B cell (primary cell): ENCODE data around the gene SLC40A1. TPM values are rescaled to one million over a fixed set of nuclear protein-coding genes. Genes with fewer than 3 reads are reported as not detected.

Source experiments
- ATAC-seq: fragments of 200-7000 bp; cut with Tn5 transposase; one replicate; pipeline ENCODE4 v1.10.0; 2021; ENCODE audit warnings: low read depth, mild to moderate bottlenecking, moderate number of reproducible peaks, moderate library complexity
- CTCF ChIA-PET: fragments of 350-600 bp; sonication (Branson Sonifier 250); formaldehyde crosslinking; loops from one replicate; lab custom pipeline; 2021; ENCODE audit warnings: antibody characterized with exemption, inconsistent platforms; lab: Charles Lee
- POLR2A ChIA-PET: fragments of 350-600 bp; sonication (Branson Sonifier 250); formaldehyde crosslinking; loops from one replicate; lab custom pipeline; 2021; ENCODE audit warnings: antibody characterized with exemption; lab: Charles Lee
- DNase-seq: peaks from one replicate; pipeline ENCODE4 v3.0.0; 2013
- H2AFZ ChIP-seq: 2 replicates; pipeline ENCODE4 v1.6.1; 2012; ENCODE audit warnings: mild to moderate bottlenecking, low read depth, low read length; ENCODE audit not compliant: insufficient read depth, poor library complexity, severe bottlenecking
- H3K27ac ChIP-seq, 2 donors: 1 replicate in 1 of 2; 2 replicates in 1 of 2; pipeline ENCODE4 v1.5.1; 2012 to 2013; ENCODE audit warnings: low read length in 2 of 2, mild to moderate bottlenecking in 2 of 2, moderate library complexity in 1 of 2
- H3K27me3 ChIP-seq, 4 experiments: fragments of 200-600 bp in 1 of 4; sonication (generic) in 1 of 4; replicated peaks in 1 of 4; 1 replicate in 2 of 4; 2 replicates in 2 of 4; pipeline versions ENCODE4 v1.6.1 to v1.7.0; 2013 to 2016; ENCODE audit warnings: low read length in 3 of 4, mild to moderate bottlenecking in 2 of 4, mixed read lengths in 1 of 4, moderate library complexity in 1 of 4; ENCODE audit not compliant: insufficient read depth in 4 of 4, control insufficient read depth in 3 of 4; ENCODE audit errors: control extremely low read depth in 1 of 4
- H3K36me3 ChIP-seq, 2 experiments: replicated peaks in 1 of 2; 1 replicate in 1 of 2; 2 replicates in 1 of 2; pipeline versions ENCODE4 v1.6.1 to v1.7.1; 2013; ENCODE audit warnings: low read length in 1 of 2; ENCODE audit not compliant: insufficient read depth in 2 of 2, control insufficient read depth in 1 of 2; ENCODE audit errors: control extremely low read depth in 1 of 2, extremely low read depth in 1 of 2
- H3K4me1 ChIP-seq, 2 donors: fragments of 200-600 bp in 1 of 2; sonication (generic) in 1 of 2; 1 replicate in 1 of 2; 2 replicates in 1 of 2; pipeline versions ENCODE4 v1.5.1 to v1.6.1; 2013 to 2017; ENCODE audit warnings: low read length in 2 of 2; ENCODE audit not compliant: control insufficient read depth in 2 of 2, insufficient read depth in 2 of 2
- H3K4me2 ChIP-seq: replicated peaks from 2 replicates; pipeline ENCODE3; 2012; ENCODE audit warnings: mild to moderate bottlenecking, low read depth, low read length; ENCODE audit not compliant: poor library complexity, severe bottlenecking
- H3K4me3 ChIP-seq, 5 experiments: fragments of 200-600 bp in 1 of 5; sonication (generic) in 1 of 5; 1 replicate in 3 of 5; 2 replicates in 2 of 5; pipeline versions ENCODE4 v1.5.1 to v1.7.0; 2011 to 2016; ENCODE audit warnings: low read length in 4 of 5, mild to moderate bottlenecking in 4 of 5, low read depth in 2 of 5, control low read depth in 1 of 5, moderate library complexity in 1 of 5; ENCODE audit not compliant: insufficient read depth in 1 of 5; ENCODE audit errors: control extremely low read depth in 1 of 5, extremely low read depth in 1 of 5
- H3K79me2 ChIP-seq: fragments of 200-600 bp; sonication (generic); one replicate; pipeline ENCODE4 v1.6.0; 2016; ENCODE audit warnings: low read length; ENCODE audit not compliant: control insufficient read depth, insufficient read depth
- H3K9ac ChIP-seq: fragments of 200-600 bp; sonication (generic); 2 replicates; pipeline ENCODE4 v1.6.1; 2017; ENCODE audit warnings: mild to moderate bottlenecking, low read length, moderate library complexity
- H3K9me3 ChIP-seq, 3 donors: one replicate each; pipeline versions ENCODE4 v1.6.1 to v1.7.1; 2013; ENCODE audit warnings: low read length in 2 of 3; ENCODE audit not compliant: control insufficient read depth in 2 of 3, insufficient read depth in 1 of 3; ENCODE audit errors: control extremely low read depth in 1 of 3
- H4K20me1 ChIP-seq: 2 replicates; pipeline ENCODE4 v1.6.0; 2012; ENCODE audit warnings: mild to moderate bottlenecking, low read length; ENCODE audit not compliant: insufficient read depth, control insufficient read depth, poor library complexity, severe bottlenecking
- H3K27ac Mint-ChIP-seq: one replicate; pipeline ENCODE4 v1.8.0; 2021; ENCODE audit warnings: mixed read lengths
- H3K27me3 Mint-ChIP-seq: one replicate; pipeline ENCODE4 v1.8.0; 2021; ENCODE audit warnings: mixed read lengths
- H3K4me1 Mint-ChIP-seq: one replicate; pipeline ENCODE4 v1.8.0; 2021; ENCODE audit warnings: mixed read lengths
- H3K4me3 Mint-ChIP-seq: one replicate; pipeline ENCODE4 v1.8.0; 2021; ENCODE audit warnings: mixed read lengths
- H3K9me3 Mint-ChIP-seq: one replicate; pipeline ENCODE4 v1.8.0; 2022; ENCODE audit warnings: mixed read lengths; ENCODE audit not compliant: insufficient read depth
- EZH2 ChIP-seq: IDR thresholded peaks from 2 replicates; pipeline ENCODE4 v1.6.1; 2012; ENCODE audit warnings: borderline replicate concordance, low read depth, mild to moderate bottlenecking, moderate library complexity, low read length; ENCODE audit not compliant: insufficient read depth, poor library complexity, severe bottlenecking
- WGBS: methylation state at CpG from one replicate; pipeline ENCODE4 v1.1.5; 2013; ENCODE audit warnings: missing lambda C conversion rate; ENCODE audit not compliant: insufficient coverage; 5-methylcytosine and 5-hydroxymethylcytosine counted together
- intact Hi-C: fragments of 100-400 bp; cut with micrococcal nuclease; formaldehyde crosslinking; loops from one replicate; pipeline ENCODE4 v1.10.0; 2022
- polyA plus RNA-seq: library from polyadenylated mRNA; depleted of rRNA; stranded (reverse); fragments of >200 nt; gene quantifications from 2 replicates; pipeline ENCODE4 v1.2.3, GENCODE V29; 2012
- total RNA-seq, 2 donors: library from RNA; stranded (reverse); fragments of 120-200 nt in 1 of 2; gene quantifications; 1 replicate in 1 of 2; 2 replicates in 1 of 2; pipeline versions ENCODE4 v1.2.3 to v1.2.4, GENCODE V29; 2013 to 2022
- TF ChIP-seq, protein P1 (sequence below): fragments of 200-600 bp; IDR thresholded peaks from one replicate; pipeline ENCODE4 v1.8.0; 2022; ENCODE audit warnings: antibody characterized with exemption, mild to moderate bottlenecking

SLC40A1 gene
- total and polyA plus RNA-seq, 2 donors (not counting 1 experiment from before 2014, with no cell fraction given): 0.07 to 0.39 TPM

- Histone ChIP-seq H3K79me2 (no peaks in the 10 kb centered on the region), H2AFZ (no peak overlapping the region), H3K9me3 (no peaks in the 10 kb centered on the region), H3K27me3 (peaks cover 0 to under 1% (median 0%) of the 10 kb centered on the region in 4 experiments), H3K4me1 (no peaks in the 10 kb centered on the region), H3K4me2 (no peak overlapping the region), H4K20me1 (no peaks in the 10 kb centered on the region), H3K4me3 (no peak overlapping the region), H3K36me3 (no peaks in the 10 kb centered on the region), H3K9ac (no peak overlapping the region), H3K27ac (no peak overlapping the region)
- whole genome bisulfite sequencing: no CpG with 5 or more reads among the region's 2 CpGs
- no peaks in the 10 kb centered on the region for H3K4me1 Mint-ChIP-seq
- POLR2A ChIA-PET: no interaction called here
- H3K27ac Mint-ChIP-seq: no peak overlapping the region
- TF ChIP-seq, protein P1, sequence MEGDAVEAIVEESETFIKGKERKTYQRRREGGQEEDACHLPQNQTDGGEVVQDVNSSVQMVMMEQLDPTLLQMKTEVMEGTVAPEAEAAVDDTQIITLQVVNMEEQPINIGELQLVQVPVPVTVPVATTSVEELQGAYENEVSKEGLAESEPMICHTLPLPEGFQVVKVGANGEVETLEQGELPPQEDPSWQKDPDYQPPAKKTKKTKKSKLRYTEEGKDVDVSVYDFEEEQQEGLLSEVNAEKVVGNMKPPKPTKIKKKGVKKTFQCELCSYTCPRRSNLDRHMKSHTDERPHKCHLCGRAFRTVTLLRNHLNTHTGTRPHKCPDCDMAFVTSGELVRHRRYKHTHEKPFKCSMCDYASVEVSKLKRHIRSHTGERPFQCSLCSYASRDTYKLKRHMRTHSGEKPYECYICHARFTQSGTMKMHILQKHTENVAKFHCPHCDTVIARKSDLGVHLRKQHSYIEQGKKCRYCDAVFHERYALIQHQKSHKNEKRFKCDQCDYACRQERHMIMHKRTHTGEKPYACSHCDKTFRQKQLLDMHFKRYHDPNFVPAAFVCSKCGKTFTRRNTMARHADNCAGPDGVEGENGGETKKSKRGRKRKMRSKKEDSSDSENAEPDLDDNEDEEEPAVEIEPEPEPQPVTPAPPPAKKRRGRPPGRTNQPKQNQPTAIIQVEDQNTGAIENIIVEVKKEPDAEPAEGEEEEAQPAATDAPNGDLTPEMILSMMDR: no peak
- TF ChIP-seq EZH2: no peak
- intact Hi-C loops: no loop called here
- peaks cover 7% of the 10 kb centered on the region for H3K27me3 Mint-ChIP-seq
- ATAC-seq: no peak
- DNase-seq: no peak
- no peak overlapping the region for H3K4me3 Mint-ChIP-seq
- CTCF ChIA-PET: no interaction called here
- H3K9me3 Mint-ChIP-seq: no peaks in the 10 kb centered on the region
Observed at GRCh38 chr2:189521699-189522434, 58.7 kb downstream of the SLC40A1 start.

DNA sequence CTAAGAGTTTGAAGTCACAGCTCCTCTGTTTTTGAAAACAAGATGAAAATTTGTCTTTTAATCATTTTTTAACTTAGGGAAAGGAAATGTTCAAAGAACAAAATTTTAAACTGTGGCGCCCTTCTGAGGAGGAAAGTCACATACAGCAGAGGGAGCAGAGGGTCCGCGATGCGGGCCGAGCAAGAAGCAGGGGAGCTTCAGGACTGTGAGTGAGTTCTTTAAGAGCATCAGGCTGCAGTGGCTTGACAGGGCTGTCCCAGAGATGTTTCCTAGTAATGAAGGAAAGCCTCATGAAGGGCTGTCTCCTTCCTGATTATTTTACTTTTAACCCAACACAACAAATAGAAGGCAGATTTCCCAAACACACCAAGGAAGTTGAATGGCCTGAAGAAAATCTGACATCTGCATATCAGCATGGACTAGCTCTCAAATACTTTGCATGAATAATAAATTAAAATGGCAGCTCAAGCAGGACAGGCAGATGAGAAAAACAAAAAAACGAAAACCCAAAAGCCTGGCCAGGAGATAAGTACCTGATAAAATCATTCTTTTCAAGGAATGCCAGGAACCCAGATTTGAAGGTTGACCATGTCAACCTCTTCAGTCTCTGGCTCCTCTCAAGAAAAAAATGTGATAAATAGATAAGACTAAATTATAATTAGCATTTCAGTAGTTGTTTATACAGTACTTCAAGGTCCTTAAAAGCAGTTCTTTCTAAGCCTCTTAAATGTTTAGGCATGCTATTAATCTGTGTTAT lies 60.8 kb downstream of the SLC40A1 start:
- no peak overlapping the region for H3K4me3 ChIP-seq
- H3K27ac Mint-ChIP-seq: no peak overlapping the region
- no peaks in the 10 kb centered on the region for H3K4me1 Mint-ChIP-seq
- H3K27ac ChIP-seq: no peak overlapping the region
- no peak overlapping the region for H3K4me3 Mint-ChIP-seq
- no peaks in the 10 kb centered on the region for H3K79me2 ChIP-seq
- CTCF ChIA-PET: interaction anchor here (1.2 kb wide), 1 partner anchor 10 kb away, joined by 3 read pairs; no protein-coding TSS in a partner anchor
- peaks cover 7% of the 10 kb centered on the region for H3K27me3 Mint-ChIP-seq
- H3K27me3 ChIP-seq: no peaks in the 10 kb centered on the region
- H3K9me3 ChIP-seq: no peaks in the 10 kb centered on the region
- H3K36me3 ChIP-seq: no peaks in the 10 kb centered on the region
- intact Hi-C loops: no loop called here
- H3K4me1 ChIP-seq: no peaks in the 10 kb centered on the region
- WGBS: 100% methylated on average over 5 of the region's 6 CpGs
- no peaks in the 10 kb centered on the region for H4K20me1 ChIP-seq
- no peaks in the 10 kb centered on the region for H3K9me3 Mint-ChIP-seq
- TF ChIP-seq, protein P1: no peak
- TF ChIP-seq EZH2: no peak
- no peak overlapping the region for H3K4me2 ChIP-seq
- H3K9ac ChIP-seq: no peak overlapping the region
- no peak overlapping the region for H2AFZ ChIP-seq
- DNase-seq (no peak), ATAC-seq (no peak)
- POLR2A ChIA-PET: no interaction called here
